ENCODE results near the gene MDK.

MDK gene

DNA sequence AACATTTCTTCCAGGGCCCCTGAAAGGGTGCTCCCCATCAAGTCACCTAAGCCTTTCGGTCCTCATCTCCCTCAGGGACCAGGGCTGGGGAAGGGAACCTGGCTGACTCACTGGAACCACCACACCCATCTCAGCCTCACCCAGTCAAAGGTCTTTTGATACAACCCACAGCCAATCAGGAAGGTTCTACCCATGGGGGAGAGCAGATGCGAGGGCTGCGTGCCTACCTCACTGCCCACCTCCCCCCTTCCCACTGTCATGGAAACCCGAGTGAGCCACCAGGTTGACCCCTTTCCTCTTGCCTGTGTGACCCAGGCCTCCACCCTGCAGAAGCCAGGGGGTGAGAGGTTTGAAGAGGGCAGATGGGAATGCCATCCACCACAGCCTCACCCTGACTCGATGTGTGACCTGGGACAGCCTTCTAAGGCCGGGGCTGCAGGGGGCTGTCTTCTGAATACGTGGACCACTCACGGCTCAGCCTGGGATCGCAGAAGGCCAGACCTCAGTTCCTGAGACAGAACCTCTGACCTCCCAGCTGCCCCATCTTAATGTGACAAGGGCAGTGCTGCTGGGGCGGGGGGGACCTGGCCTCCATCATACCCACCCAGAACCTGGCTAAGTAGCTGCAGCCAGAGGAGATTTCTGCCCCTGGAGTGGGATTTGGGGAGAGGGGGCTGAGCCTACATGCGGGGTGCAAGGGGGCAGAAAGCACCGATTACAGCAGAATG is 2.7 kb downstream of the MDK start:
- DNase-seq, result no peak

- DNase-seq, result no peak
Observed at GRCh38 chr11:46385169-46386004, 3.9 kb downstream of the MDK start.

DNA sequence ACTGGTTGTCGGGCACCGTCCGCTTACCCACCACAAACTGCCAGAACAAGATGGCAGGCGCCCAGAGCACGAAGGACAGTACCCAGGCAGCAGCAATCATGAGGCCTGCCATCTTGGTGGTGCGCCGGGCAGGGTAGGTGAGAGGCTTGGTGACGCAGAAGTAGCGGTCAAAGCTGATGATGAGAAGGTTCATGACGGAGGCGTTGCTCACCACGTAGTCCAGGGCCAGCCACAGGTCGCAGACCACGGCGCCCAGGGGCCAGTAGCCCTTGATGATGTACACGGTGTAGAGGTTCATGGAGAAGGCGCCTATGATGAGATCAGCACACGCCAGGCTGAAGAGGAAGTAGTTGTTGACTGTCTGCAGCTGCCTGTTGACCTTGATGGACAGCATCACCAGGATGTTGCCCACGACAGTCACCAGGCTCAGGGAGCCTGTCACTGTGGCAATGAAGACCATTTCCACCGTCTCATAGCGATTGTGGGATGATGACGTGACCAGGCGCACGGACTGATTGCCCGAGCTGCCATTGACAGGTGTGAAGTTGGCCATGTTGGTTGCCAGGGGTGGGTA is 4.6 kb downstream of the MDK start:
- DNase-seq, result no peak

DNA sequence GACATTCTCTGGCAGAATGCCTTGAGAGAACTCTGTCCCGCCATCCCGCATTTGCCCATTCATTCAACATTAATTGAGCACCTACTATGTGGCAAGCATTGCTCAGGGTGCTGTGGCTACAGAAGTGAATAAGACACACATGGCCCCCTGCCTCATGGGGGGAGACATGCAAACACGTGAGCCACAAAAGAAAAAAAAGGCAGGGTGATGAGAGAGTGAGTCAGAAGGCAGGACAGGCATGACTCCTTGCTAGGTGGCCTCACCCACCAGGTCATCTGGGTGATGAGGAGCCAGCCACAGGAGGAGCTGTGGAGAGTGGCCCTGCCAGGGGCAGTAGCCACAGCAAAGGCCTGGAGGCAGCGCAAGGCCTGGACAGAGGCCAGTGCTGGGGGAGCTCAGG is 5.2 kb downstream of the MDK start:
- no peak for DNase-seq

DNA sequence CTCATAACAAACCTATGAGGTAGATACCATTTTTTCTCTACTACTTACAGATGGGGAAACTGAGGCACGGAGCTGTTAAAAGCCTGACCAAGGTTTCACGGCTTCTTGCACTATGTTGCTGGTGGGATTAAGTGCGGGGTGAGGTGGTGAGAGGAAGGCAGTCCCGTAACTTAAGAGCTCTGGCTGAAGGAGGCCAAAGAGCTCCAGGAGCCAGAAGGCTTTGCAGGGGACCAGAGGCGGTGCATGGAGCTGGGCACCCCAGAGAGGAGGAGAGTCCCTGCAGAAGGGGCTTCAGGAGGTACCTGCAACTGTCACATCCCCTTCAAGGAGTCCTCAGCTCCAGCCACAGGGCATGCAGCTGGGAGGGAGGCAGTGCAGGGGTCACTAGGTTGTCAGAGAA is 6.0 kb downstream of the MDK start:
- no peak for DNase-seq

DNA sequence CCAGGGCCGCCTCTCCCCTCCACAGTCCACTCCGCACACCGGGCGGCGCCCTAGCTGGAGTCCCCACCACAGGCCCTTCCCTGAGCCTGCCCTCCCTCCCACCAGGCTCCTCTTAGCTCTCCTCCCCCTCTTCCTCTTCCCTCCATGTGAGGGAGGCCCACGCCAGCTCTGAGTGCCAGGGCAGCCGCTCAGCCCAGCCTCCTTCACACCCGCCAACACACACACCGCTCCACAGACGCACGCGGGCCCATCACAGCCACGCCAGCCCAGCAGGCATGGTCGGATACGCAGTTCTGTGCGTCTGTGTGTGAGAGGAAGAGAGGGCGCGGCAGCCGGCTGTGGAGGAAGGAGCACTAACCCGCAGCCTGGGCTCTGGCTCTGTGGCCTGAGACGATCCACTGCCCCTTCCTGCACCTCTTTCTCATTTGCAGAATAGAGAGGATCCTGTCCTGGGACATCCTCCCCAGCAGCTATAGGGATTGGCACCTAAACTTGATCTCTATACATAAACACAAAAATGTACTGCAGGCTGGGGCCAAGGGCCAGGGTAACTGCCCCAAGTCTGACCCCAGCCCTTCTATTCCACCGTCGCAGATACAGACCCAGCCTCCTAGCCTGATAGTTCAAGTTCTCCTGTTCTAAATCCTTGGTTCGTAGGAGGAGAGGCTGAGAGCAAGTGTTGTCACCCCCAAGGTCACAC is 6.6 kb downstream of the MDK start:
- DNase-seq, result no peak

DNA sequence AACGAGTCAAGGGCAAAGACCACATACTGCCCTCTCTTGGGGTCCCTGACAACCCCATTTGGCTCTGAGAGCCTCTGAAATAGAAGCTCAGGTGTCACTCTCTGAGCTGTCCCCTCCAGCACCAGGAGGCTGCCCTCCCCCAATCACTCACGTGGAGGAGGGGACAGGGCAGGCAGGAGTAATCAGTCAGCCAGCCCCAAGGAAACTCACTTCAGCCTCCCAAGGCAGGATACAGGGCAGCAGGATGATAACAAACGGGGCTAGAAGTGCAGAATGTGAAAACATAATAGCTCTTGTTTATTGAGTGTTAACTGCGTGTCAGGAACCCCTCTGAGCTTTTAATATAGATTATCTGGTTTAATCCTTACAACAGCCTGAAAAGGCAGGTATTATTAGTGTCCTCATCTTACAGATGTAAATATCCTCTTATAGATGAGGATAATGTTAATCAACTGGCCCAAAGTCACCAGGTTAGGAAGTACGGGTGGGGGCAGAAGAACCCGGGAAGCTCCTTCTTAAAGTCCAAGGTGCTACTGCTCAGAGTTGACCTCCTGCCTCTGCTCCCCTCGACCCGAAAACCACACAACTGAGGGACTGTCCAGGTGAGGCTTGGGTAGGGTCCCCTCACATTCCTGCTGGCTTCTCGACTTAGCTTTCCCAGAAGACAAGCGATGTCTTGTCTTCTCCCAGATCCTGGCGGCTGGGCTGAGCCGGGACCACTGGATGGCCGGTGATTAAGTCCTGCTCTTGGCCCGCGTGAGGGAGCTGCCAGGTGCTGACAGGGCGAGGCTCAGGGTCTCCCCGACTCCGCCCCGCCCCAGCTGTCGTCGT is 7.4 kb downstream of the MDK start:
- no peak for DNase-seq

- DNase-seq, result peak; percentile 75
Observed at GRCh38 chr11:46389450-46390330, 8.2 kb downstream of the MDK start.

- DNase-seq, result no peak
Observed at GRCh38 chr11:46390331-46391171, 9.1 kb downstream of the MDK start.

GRCh38 chr11:46391186-46391577 is 9.7 kb downstream of the MDK start:
- no peak for DNase-seq

DNA sequence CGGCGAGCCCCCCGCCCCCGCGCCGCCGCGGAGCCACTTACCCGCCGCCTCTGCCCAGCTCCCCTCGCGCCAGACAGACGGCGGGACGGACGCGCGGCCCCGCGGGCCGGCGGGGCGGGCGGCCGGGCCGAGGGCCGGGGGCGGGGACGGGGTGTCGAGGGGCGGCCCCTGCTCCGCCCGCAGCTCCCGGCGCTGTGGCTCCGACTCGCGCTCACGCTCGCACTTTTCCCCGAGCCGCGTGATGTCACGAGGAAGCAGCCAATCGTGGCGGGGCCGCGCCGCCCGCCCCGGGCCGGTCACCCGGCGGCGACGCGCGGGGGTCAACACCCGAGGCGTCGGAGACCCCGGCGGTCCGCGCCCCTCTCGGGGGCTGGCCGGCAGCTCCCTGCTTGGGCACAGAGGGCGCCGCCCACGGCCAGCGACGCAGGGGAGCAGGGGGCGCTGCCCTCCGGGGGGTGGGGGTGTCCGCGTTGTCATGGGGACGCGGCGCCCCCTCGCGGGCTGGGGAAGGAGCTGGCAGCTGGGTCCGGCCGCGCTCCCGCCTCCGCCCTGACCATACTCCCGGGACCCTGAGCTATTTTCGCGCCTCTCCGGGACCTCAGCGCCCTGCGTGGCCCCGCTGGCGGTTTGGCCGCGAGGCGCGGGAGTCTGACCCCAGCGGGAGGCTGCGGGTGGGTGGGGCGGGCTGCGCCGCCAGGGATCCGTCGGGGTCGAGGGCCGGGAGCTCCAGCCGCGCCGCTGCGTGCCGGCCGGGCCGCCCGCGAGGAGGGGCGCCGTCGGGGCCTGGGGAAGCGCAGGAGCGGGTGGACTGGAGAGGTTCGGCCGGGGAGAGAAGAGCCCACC is 10.3 kb downstream of the MDK start, which contains the start of gene CHRM4:
CHRM4 (minus strand) TSS at position 199 of the 843 bp plus-strand sequence. CDS start 5,219 bp downstream, outside the sequence.
- peak; percentile 51 for DNase-seq

DNA sequence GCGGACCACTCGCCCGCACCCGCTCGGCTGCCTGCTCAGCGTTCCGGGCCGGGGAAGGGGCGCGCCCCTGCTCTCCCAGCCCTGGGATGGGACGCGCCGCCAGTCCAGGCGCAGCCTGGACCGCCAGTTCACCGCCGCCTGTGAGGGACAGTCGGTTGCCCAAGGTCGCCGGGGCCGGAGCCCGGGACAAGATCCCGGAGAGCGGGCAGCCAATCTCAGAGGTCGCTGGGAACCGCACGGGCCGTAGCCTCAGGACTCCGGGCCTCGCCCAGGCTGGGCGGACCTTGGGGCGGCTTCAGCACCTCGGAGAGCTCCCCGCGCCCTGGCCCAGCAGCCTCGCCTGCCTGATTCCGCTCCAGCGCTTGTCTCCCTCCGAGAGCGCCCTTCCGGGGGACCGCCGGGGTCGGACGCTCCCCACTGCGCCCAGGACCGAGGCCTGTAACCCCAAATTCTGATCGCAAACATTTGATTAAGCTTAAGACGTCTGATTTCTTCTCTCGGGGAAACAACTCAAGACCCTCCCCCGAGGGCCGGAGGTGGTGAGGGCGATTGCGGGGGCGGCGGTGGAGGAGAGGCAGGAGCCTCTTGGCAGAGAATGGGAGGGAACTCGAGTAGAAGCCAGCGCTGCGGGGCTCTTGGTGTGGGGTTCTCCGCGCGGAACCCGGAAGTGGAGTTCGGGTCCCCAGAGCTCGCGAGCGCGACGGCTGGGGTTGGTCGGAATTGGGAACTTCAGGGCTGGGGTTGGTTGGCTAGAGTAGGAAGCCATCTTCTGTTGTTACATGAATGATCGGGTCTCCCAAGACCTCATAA is 11.2 kb downstream of the MDK start:
- DNase-seq, result peak; percentile 77

- no peak for DNase-seq
Observed at GRCh38 chr11:46393231-46393616, 11.8 kb downstream of the MDK start.

DNA sequence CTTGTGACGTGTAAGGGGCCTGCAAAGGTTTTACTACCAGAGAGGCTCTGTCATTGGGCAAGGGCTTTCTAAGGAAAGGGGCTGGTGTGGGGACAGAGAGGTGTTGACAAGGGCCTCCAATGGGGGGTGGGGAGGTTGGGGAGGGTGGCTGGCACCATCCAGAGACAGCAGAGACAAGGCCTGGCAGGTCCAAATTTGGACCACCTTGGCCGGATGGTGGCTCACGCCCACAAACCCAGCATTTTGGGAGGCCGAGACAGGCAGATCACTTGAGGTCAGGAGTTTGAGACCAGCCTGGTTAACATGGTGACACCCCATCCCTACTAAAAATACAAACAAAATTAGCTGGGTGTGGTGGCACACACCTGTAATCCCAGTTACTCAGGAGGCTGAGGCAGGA is 12.3 kb downstream of the MDK start:
- DNase-seq, result no peak

GRCh38 chr11:46397526-46397925 is 16.1 kb downstream of the MDK start:
- DNase-seq, result no peak

DNA sequence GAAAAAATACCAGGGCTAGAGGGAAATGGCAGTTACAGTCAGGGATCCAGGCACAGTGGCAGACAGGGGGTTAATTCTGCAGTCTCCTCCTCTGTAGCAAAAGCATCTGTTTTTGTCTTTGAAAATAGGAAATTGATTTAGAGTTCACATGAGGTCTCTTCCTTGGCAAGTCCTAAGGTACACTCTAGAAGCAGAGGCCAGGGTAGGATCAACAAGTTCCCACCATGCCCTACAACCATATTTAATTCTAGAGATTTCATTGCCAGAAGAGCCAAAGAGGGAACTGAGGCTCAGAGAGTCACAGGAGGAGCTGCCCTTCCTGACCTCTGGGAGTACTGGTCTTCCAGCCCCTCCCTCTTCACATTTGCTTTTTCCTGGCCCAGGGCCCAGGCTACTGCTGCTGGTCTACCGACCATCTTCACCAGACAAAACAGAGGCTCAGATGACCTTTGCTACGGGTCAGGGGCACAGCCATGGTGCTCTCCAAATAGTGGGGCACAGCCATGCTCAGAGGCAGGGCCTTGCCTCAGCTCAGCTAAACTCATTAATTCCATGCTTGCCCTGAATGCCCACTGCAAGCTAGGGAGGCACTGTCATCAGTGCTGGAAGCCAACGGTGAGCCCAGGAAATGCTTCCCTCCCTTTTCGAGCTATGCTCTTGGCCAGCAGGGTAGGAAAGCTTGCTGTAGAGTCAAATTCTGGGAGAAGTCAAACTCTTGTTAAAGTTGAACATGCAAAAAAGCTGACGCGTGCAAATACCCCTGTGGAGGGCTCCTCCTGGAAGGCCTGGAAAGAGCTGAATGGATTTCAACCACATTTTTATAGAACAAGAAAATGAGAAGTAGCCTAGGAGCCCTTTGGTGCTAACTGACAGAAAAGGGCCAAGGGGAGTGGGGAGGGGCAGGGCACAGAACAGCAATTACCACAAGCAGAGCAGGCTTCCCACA is 21.8 kb downstream of the MDK start:
- no peak for DNase-seq

DNA sequence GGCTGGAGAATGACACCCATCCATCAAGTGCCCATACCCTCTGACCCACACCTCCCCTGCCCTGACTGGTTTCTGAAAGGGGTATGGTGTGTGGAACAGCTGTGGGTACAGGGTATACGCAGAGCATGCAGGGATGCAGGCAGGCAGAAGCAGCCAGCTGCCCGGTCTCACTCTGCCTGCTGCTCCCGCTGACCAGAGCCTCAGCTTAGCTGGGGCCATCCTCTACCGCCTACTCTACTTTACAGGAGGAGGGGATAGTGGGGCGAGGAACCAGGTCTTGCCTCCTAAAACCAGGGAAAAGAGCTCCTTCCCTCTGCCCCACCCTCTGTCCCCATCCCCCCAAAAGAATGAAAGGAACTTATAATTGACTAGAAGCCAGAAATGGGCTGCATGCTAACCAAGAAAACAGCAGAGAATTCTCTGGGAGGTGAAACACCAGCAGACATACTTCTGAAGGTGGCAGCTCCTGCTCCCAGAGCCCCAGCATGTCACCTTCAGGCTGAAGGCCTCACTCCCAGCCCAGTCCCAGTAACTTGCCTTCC is 23.1 kb downstream of the MDK start:
- no peak for DNase-seq

Measured in activated CD4-positive, alpha-beta T cell treated with anti-CD3 and anti-CD28 coated beads, Interleukin-2, Interleukin-6, amounts not matched to agents 100 ng/mL and 50 ng/mL, durations not matched to agents 16 hours and 8 hours (primary cell).